GM23338 (cell line): ENCODE measurements around the gene EXOC7. TPM values are rescaled to one million over a fixed set of nuclear protein-coding genes. Genes with fewer than 3 reads are reported as not detected.

ENCODE experiments used
- ATAC-seq: fragments of 200-7000 bp; cut with Tn5 transposase; 3 replicates; pipeline ENCODE4 v1.9.1; 2020
- DNase-seq: peaks from one replicate; pipeline ENCODE4 v3.0.0-alpha.2; 2015; ENCODE audit warnings: low spot score
- H2AFZ ChIP-seq: fragments of 200-600 bp; sonication (generic); 2 replicates; pipeline ENCODE4 v1.8.0; 2016; ENCODE audit warnings: antibody characterized with exemption, mild to moderate bottlenecking, moderate library complexity
- H3F3A ChIP-seq: fragments of 200-600 bp; sonication (generic); replicated peaks from 2 replicates; pipeline ENCODE4 v1.8.0; 2017; ENCODE audit warnings: antibody characterized with exemption, mixed run types, low read depth
- H3K27ac ChIP-seq: fragments of 200-600 bp; sonication (generic); 2 replicates; pipeline ENCODE4 v1.6.1; 2016; ENCODE audit warnings: low read depth
- H3K27me3 ChIP-seq: fragments of 200-600 bp; sonication (generic); 2 replicates; pipeline ENCODE4 v1.8.0; 2016; ENCODE audit warnings: mild to moderate bottlenecking, mixed run types, moderate library complexity; ENCODE audit not compliant: insufficient read depth
- H3K36me3 ChIP-seq: fragments of 200-600 bp; sonication (generic); 2 replicates; pipeline ENCODE4 v1.8.0; 2016; ENCODE audit warnings: mild to moderate bottlenecking; ENCODE audit not compliant: insufficient read depth
- H3K4me1 ChIP-seq: fragments of 200-600 bp; sonication (generic); 2 replicates; pipeline ENCODE4 v1.8.0; 2016; ENCODE audit warnings: mild to moderate bottlenecking, moderate library complexity; ENCODE audit not compliant: insufficient read depth
- H3K4me2 ChIP-seq: fragments of 200-600 bp; sonication (generic); 2 replicates; pipeline ENCODE4 v1.7.1; 2017; ENCODE audit warnings: mixed run types
- H3K4me3 ChIP-seq: fragments of 200-600 bp; sonication (generic); 2 replicates; pipeline ENCODE4 v1.6.1; 2016; ENCODE audit warnings: mixed run types
- H3K79me2 ChIP-seq: fragments of 200-600 bp; sonication (generic); replicated peaks from 2 replicates; pipeline ENCODE4 v1.8.0; 2017; ENCODE audit warnings: mild to moderate bottlenecking; ENCODE audit not compliant: insufficient read depth
- H3K9me2 ChIP-seq: fragments of 200-600 bp; sonication (generic); 2 replicates; pipeline ENCODE4 v1.8.0; 2017; ENCODE audit not compliant: insufficient read depth
- H4K20me1 ChIP-seq: fragments of 200-600 bp; sonication (generic); replicated peaks from 2 replicates; pipeline ENCODE4 v1.8.0; 2017; ENCODE audit warnings: mild to moderate bottlenecking; ENCODE audit not compliant: insufficient read depth
- H3K27ac Mint-ChIP-seq: 2 replicates; pipeline ENCODE4 v1.8.0; 2020; ENCODE audit warnings: inconsistent platforms, mild to moderate bottlenecking, moderate library complexity, mixed read lengths
- H3K27me3 Mint-ChIP-seq: 3 replicates; pipeline ENCODE4 v1.8.0; 2022; ENCODE audit warnings: low read depth, mild to moderate bottlenecking, moderate library complexity, mixed read lengths, inconsistent platforms; ENCODE audit not compliant: insufficient read depth, poor library complexity
- H3K36me3 Mint-ChIP-seq: 3 replicates; pipeline ENCODE4 v1.8.0; 2021; ENCODE audit warnings: low read depth, mild to moderate bottlenecking, inconsistent platforms, moderate library complexity, mixed read lengths
- H3K4me1 Mint-ChIP-seq: 3 replicates; pipeline ENCODE4 v1.8.0; 2020; ENCODE audit warnings: mild to moderate bottlenecking, inconsistent platforms, mixed read lengths
- H3K4me3 Mint-ChIP-seq: 3 replicates; pipeline ENCODE4 v1.8.0; 2021; ENCODE audit warnings: moderate library complexity, mild to moderate bottlenecking, inconsistent platforms, mixed read lengths
- H3K9me3 Mint-ChIP-seq: 3 replicates; pipeline ENCODE4 v1.8.0; 2020; ENCODE audit warnings: moderate library complexity, mild to moderate bottlenecking, inconsistent platforms, mixed read lengths
- CREB1 ChIP-seq: fragments of 250-450 bp; sonication (Bioruptor Pico); IDR thresholded peaks from 2 replicates; pipeline ENCODE4 v1.5.0; 2020; ENCODE audit warnings: low read depth, mild to moderate bottlenecking, moderate library complexity
- CTCF ChIP-seq, 2 experiments: fragments of 200-600 bp in 1 of 2; sonication (generic) in 1 of 2; conservative IDR thresholded peaks; 2 replicates each; pipeline versions ENCODE4 v1.5.1 to v1.6.1; 2016 to 2017; ENCODE audit warnings: antibody characterized with exemption in 2 of 2, low read depth in 2 of 2, mild to moderate bottlenecking in 2 of 2, moderate library complexity in 1 of 2
- ETS1 ChIP-seq: IDR thresholded peaks from 2 replicates; pipeline ENCODE4 v1.6.1; 2016; ENCODE audit warnings: antibody characterized with exemption
- EZH2 ChIP-seq: fragments of 200-600 bp; sonication (generic); IDR thresholded peaks from one replicate; pipeline ENCODE4 v1.8.0; 2017; ENCODE audit warnings: antibody characterized with exemption, mild to moderate bottlenecking, low read depth; ENCODE audit not compliant: unreplicated experiment
- EZH2phosphoT487 ChIP-seq: fragments of 200-600 bp; sonication (generic); IDR thresholded peaks from one replicate; pipeline ENCODE4 v1.8.1; 2018; ENCODE audit warnings: antibody characterized with exemption; ENCODE audit not compliant: unreplicated experiment
- JUNB ChIP-seq: IDR thresholded peaks from one replicate; pipeline ENCODE4 v1.6.1; 2016; ENCODE audit warnings: antibody characterized with exemption; ENCODE audit not compliant: unreplicated experiment
- NANOG ChIP-seq: IDR thresholded peaks from 2 replicates; pipeline ENCODE4 v1.6.1; 2016; ENCODE audit warnings: antibody characterized with exemption, borderline replicate concordance
- POLR2AphosphoS5 ChIP-seq: IDR thresholded peaks from 2 replicates; pipeline ENCODE4 v1.6.1; 2016; ENCODE audit warnings: antibody characterized with exemption, low read depth
- REST ChIP-seq: IDR thresholded peaks from one replicate; pipeline ENCODE4 v1.6.1; 2018; ENCODE audit warnings: antibody characterized with exemption; ENCODE audit not compliant: unreplicated experiment
- STAT1 ChIP-seq: IDR thresholded peaks from one replicate; pipeline ENCODE4 v1.6.1; 2016; ENCODE audit warnings: antibody characterized with exemption; ENCODE audit not compliant: unreplicated experiment
- ZNF114 ChIP-seq: fragments of 250-450 bp; sonication (Bioruptor Pico); IDR thresholded peaks from 2 replicates; pipeline ENCODE4 v1.5.0; 2020; ENCODE audit warnings: mild to moderate bottlenecking, moderate library complexity
- ZNF331 ChIP-seq: fragments of 250-450 bp; sonication (Bioruptor Pico); IDR thresholded peaks from 2 replicates; pipeline ENCODE4 v1.5.0; 2020; ENCODE audit warnings: low read depth, mild to moderate bottlenecking, moderate library complexity
- ZNF462 ChIP-seq: fragments of 250-450 bp; sonication (Bioruptor Pico); IDR thresholded peaks from 2 replicates; pipeline ENCODE4 v1.5.0; 2020; ENCODE audit warnings: mild to moderate bottlenecking, moderate library complexity
- polyA plus RNA-seq: library from polyadenylated mRNA; unstranded; fragments of >200 nt; fragmentation: Nextera tagmentation; extraction: Ambion mirVana; gene quantifications from 2 replicates; pipeline ENCODE4 v1.2.1, GENCODE V29; 2016
- total RNA-seq: library from RNA; depleted of rRNA; stranded (reverse); fragments of >200 nt; shearing (Covaris generic); gene quantifications from 2 replicates; pipeline ENCODE4 v1.2.3, GENCODE V29; 2014

Gene EXOC7
- total and polyA plus RNA-seq, 2 experiments from 2014 or later = 75.4 to 77.4 TPM

- no peaks in the 10 kb centered on the region for H3K9me2 ChIP-seq
- no peaks in the 10 kb centered on the region for H3K79me2 ChIP-seq
- ATAC-seq (no peak), DNase-seq (no peak)
- no peaks in the 10 kb centered on the region for H3K9me3 Mint-ChIP-seq
- H3K4me3 Mint-ChIP-seq = no peak overlapping the region
- H3K4me2 ChIP-seq = no peak overlapping the region
- H3K27ac Mint-ChIP-seq = no peak overlapping the region
- peaks cover 12% of the 10 kb centered on the region; the same call in 1 of the 2 replicates for H3K36me3 ChIP-seq
- no peaks in the 10 kb centered on the region for H3F3A ChIP-seq
- no peak for TF ChIP-seq ZNF331 (CRISPR knock-in tag)
- no peak for TF ChIP-seq ZNF462 (CRISPR knock-in tag)
- no peak for TF ChIP-seq POLR2AphosphoS5
- TF ChIP-seq CREB1 (CRISPR knock-in tag) = no peak
- no peak for TF ChIP-seq REST
- TF ChIP-seq ZNF114 = no peak
- TF ChIP-seq ETS1 = no peak
- TF ChIP-seq CTCF (conservative IDR thresholded peaks at IDR 0.05; ENCODE audit: low read depth in 2 of 2) = no peak
- TF ChIP-seq NANOG = no peak
- no peak for TF ChIP-seq JUNB
- no peak for TF ChIP-seq STAT1
- TF ChIP-seq EZH2phosphoT487 = no peak
- no peak for TF ChIP-seq EZH2
- H4K20me1 ChIP-seq = no peaks in the 10 kb centered on the region; the same call in 1 of the 2 replicates
- peaks cover 3% of the 10 kb centered on the region for H3K27me3 Mint-ChIP-seq
- H3K27ac ChIP-seq = no peak overlapping the region
- H3K4me3 ChIP-seq = no peak overlapping the region
- H3K4me1 Mint-ChIP-seq = no peaks in the 10 kb centered on the region
- H3K36me3 Mint-ChIP-seq = peaks cover 69% of the 10 kb centered on the region
- no peaks in the 10 kb centered on the region for H3K4me1 ChIP-seq
- H3K27me3 ChIP-seq = no peaks in the 10 kb centered on the region
- no peak overlapping the region for H2AFZ ChIP-seq
These were observed 9.5 kb downstream of the EXOC7 start for GRCh38 chr17:76094046-76094445.
